Esophagus (tissue), 2 donors: ENCODE measurements around the gene RANBP1. TPM values are rescaled to one million over a fixed set of nuclear protein-coding genes. Genes with fewer than 3 reads are reported as not detected.

Source experiments
- H3K27ac ChIP-seq, 2 donors: one replicate each; pipeline ENCODE4 v1.5.1; 2013; ENCODE audit warnings: low read depth in 2 of 2, mild to moderate bottlenecking in 2 of 2, inconsistent platforms in 1 of 2, low read length in 1 of 2, moderate library complexity in 1 of 2
- H3K27me3 ChIP-seq, 2 donors: one replicate each; pipeline ENCODE4 v1.6.1; 2013; ENCODE audit warnings: low read length in 2 of 2, control low read depth in 1 of 2, mild to moderate bottlenecking in 1 of 2; ENCODE audit not compliant: insufficient read depth in 2 of 2, control insufficient read depth in 1 of 2
- H3K36me3 ChIP-seq, 2 donors: one replicate each; pipeline ENCODE4 v1.6.1; 2013; ENCODE audit warnings: low read length in 1 of 2; ENCODE audit not compliant: control insufficient read depth in 2 of 2, insufficient read depth in 2 of 2
- H3K4me1 ChIP-seq, 2 donors: one replicate each; pipeline ENCODE4 v1.6.1; 2013; ENCODE audit warnings: low read length in 1 of 2; ENCODE audit not compliant: control insufficient read depth in 2 of 2, insufficient read depth in 2 of 2
- H3K4me3 ChIP-seq, 2 donors: one replicate each; pipeline ENCODE4 v1.5.1; 2013; ENCODE audit warnings: low read length in 2 of 2, mild to moderate bottlenecking in 2 of 2, low read depth in 1 of 2, moderate library complexity in 1 of 2
- H3K9me3 ChIP-seq, 2 donors: one replicate each; pipeline ENCODE4 v1.6.1; 2013; ENCODE audit warnings: mild to moderate bottlenecking in 2 of 2, low read depth in 1 of 2, low read length in 1 of 2, moderate library complexity in 1 of 2; ENCODE audit not compliant: control insufficient read depth in 2 of 2, insufficient read depth in 1 of 2
- WGBS, 2 donors: extraction: QIAGEN DNeasy Blood & Tissue Kit; methylation state at CpG; one replicate each; pipeline ENCODE4 v1.1.7; 2013; 5-methylcytosine and 5-hydroxymethylcytosine counted together
- polyA plus RNA-seq, 2 donors: library from polyadenylated mRNA; stranded (reverse); fragments of 200-250 nt; gene quantifications; one replicate each; pipeline ENCODE4 v1.2.3, GENCODE V29; 2013
- donor health status: healthy with polysubstance abuse.
- donor health status: Bipolar disorder and iron deficiency.

Gene RANBP1
- polyA plus RNA-seq, 2 donors = 49.2 to 136 TPM

GRCh38 chr22:20141186-20142077, 25.5 kb downstream of the RANBP1 start:
- no peak overlapping the region for H3K27ac ChIP-seq
- peaks cover 12 to 14% of the 10 kb centered on the region in 2 donors for H3K4me1 ChIP-seq
- H3K36me3 ChIP-seq = peaks cover 0 to 29% of the 10 kb centered on the region in 2 donors
- WGBS, 2 donors = 85 to 86% methylated on average over 22 of the region's 22 CpGs
- no peak overlapping the region for H3K4me3 ChIP-seq
- H3K9me3 ChIP-seq = no peaks in the 10 kb centered on the region
- H3K27me3 ChIP-seq = no peaks in the 10 kb centered on the region

DNA sequence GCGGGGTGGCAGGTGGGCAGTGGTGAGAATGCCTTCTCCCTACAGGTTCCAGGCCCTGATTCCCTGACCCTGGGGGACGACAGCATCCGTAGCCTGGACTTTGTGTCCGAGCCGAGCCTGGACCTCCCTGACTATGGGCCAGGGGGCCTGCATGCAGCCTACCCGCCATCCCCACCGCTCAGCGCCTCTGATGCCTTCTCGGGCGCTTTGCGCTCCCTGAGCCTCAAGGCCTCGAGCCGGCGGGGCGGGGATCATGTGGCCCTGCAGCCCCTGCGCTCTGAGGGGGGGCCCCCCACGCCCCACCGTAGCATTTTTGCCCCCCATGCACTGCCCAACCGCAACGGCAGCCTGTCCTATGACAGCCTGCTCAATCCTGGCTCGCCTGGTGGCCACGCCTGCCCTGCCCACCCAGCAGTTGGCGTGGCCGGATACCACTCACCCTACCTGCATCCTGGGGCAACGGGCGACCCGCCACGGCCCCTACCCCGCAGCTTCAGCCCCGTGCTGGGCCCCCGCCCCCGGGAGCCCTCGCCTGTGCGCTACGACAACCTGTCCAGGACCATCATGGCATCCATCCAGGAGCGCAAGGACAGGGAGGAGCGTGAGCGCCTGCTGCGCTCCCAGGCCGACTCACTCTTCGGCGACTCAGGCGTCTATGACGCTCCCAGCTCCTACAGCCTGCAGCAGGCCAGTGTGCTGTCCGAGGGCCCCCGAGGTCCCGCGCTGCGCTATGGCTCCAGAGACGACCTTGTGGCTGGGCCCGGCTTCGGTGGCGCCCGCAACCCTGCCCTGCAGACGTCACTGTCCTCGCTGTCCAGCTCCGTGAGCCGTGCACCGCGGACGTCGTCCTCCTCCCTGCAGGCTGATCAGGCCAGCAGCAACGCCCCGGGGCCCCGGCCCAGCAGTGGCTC, 27.1 kb downstream of the RANBP1 start:
- H3K4me3 ChIP-seq = no peak overlapping the region
- H3K36me3 ChIP-seq = peaks cover 0 to 29% of the 10 kb centered on the region in 2 donors
- H3K4me1 ChIP-seq = peaks cover 2 to 3% of the 10 kb centered on the region in 2 donors
- H3K9me3 ChIP-seq = no peaks in the 10 kb centered on the region
- no peaks in the 10 kb centered on the region for H3K27me3 ChIP-seq
- 86 to 89% methylated on average over 61 to 65 of the region's 65 CpGs for WGBS, 2 donors
- H3K27ac ChIP-seq = no peak overlapping the region

- 81 to 82% methylated on average over 19 of the region's 19 CpGs for WGBS, 2 donors
- H3K9me3 ChIP-seq = no peaks in the 10 kb centered on the region
- H3K27me3 ChIP-seq = no peaks in the 10 kb centered on the region
- no peak overlapping the region for H3K27ac ChIP-seq
- no peak overlapping the region for H3K4me3 ChIP-seq
- H3K4me1 ChIP-seq = no peaks in the 10 kb centered on the region
- H3K36me3 ChIP-seq = peaks cover 0 to 29% of the 10 kb centered on the region in 2 donors
These were observed 28.2 kb downstream of the RANBP1 start for GRCh38 chr22:20143883-20144665.

DNA sequence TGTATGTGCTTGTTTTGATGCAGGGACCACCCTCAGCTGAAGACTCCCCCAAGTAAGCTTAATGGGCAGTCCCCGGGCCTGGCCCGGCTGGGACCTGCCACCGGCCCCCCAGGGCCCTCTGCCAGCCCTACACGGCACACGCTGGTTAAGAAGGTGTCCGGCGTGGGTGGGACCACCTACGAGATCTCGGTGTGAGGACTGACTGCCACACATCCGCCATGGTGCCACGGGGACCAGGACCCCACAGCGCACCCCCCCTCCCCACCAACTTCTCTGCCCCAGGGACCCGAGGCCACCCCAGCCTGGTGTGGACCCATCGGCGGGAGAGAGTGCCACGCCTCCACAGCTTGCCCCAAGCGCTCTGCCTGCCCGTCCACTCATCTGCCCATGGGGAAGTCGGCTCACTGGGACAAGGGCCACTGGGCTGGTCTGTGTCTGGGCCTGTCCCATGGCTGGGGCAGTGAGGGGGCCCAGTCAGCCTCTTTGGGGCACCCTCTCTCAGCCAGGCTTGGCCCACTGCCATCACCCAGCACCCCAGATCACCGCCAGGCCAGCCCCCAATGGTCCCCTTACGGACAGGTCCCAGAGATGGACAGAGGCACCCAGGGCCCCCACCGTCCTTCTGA, 29.4 kb downstream of the RANBP1 start:
- Histone ChIP-seq H3K9me3 (no peaks in the 10 kb centered on the region), H3K36me3 (peaks cover 0 to 21% of the 10 kb centered on the region in 2 donors), H3K4me1 (no peaks in the 10 kb centered on the region), H3K4me3 (no peak overlapping the region), H3K27ac (no peak overlapping the region), H3K27me3 (no peaks in the 10 kb centered on the region)
- 84 to 88% methylated on average over 18 to 22 of the region's 22 CpGs for WGBS, 2 donors

DNA sequence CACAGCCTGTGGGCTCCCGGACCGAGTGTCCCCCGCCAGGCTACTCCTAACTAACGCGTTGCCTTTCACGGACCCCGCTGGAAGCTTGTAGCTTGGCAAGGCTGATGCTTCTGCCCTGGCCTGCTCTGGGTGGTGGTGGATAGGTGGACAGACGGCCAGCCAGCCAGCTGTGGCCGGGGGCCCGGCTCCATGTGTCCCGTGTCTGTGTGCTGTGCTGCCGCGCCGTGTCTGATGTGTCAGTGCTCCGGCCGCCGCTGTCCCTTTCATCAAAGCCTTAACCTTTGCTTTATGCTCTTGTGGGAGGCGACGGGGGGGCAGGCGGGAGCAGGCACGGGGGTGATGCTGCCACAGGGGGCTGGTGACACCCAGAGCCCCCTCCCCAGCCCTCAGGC, 29.9 kb downstream of the RANBP1 start:
- Histone ChIP-seq H3K27me3 (no peaks in the 10 kb centered on the region), H3K36me3 (peaks cover 0 to 21% of the 10 kb centered on the region in 2 donors), H3K27ac (no peak overlapping the region), H3K4me1 (no peaks in the 10 kb centered on the region), H3K4me3 (no peak overlapping the region), H3K9me3 (no peaks in the 10 kb centered on the region)
- WGBS, 2 donors = 90% methylated on average over 21 of the region's 21 CpGs

DNA sequence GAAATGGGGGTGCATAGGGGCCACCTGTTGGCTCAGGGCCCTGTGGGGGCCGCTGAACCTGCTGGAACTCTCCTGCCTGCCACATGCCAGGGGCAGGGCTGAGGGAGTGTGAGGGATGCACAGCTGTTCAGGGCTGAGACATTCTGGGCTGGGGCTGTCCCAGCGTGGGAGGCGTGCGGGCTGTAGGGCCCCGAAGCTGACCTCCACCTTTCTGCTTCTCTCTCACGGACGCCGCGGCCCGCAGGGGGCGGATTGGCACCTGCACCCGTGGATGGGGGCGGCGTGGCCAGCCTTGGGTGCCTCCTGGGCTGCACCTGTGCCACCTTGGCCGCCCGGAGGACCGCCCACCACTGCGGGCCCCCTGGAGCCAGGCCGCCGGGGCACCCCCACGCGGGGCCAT, 30.9 kb downstream of the RANBP1 start:
- Histone ChIP-seq H3K4me3 (no peak overlapping the region), H3K36me3 (peaks cover 0 to 21% of the 10 kb centered on the region in 2 donors), H3K27me3 (no peaks in the 10 kb centered on the region), H3K27ac (no peak overlapping the region), H3K4me1 (no peaks in the 10 kb centered on the region), H3K9me3 (no peaks in the 10 kb centered on the region)
- 80 to 82% methylated on average over 21 to 22 of the region's 22 CpGs for WGBS, 2 donors

DNA sequence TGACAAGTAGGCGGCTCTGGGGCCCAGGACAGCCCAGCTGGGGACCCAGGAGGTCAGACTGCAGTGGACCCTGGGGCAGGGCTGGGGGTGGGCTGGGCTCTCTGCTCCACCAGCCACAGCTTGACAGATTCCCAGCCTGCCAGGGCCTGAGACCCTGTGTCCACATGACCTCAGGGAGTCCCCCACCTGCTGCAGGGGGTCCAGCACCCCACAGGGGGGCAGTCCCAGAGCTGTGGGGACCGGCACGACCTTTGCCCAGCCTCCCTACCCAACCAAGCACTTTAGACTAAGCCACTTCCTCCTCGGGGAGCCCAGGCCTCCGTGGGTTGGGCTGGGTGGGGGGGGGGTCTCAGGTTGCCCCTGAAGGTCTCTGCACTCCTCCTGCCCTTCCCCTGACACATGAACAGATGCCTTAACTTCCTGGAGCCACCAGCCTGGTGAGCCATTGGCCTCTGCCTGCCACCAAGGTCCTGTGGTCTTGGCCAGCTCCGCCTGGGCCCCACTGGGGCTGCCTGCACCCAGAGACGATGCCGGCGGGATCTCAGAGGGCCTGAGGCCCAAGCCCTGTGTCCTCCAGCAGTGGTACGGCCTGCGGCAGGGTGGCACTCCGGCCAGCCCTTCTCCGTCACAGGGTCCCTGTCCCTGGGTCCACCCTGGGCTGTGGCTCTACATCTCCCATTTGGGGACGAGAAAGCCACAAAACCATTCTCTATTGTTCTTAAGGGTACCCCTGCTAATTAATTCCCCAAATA, 31.5 kb downstream of the RANBP1 start:
- WGBS, 2 donors = 72 to 79% methylated on average over 14 of the region's 14 CpGs
- peaks cover 0 to 21% of the 10 kb centered on the region in 2 donors for H3K36me3 ChIP-seq

GRCh38 chr22:20148414-20148813, 32.5 kb downstream of the RANBP1 start:
- Histone ChIP-seq H3K27me3 (no peaks in the 10 kb centered on the region), H3K4me1 (no peaks in the 10 kb centered on the region), H3K4me3 (no peak overlapping the region), H3K36me3 (peaks cover 0 to 16% of the 10 kb centered on the region in 2 donors), H3K27ac (no peak overlapping the region), H3K9me3 (no peaks in the 10 kb centered on the region)
- WGBS, 2 donors = 80 to 86% methylated on average over 12 to 18 of the region's 18 CpGs

More for the DNA sequence above, 31.5 kb downstream of the RANBP1 start:
- Histone ChIP-seq H3K27ac (no peak overlapping the region), H3K9me3 (no peaks in the 10 kb centered on the region), H3K4me1 (no peaks in the 10 kb centered on the region), H3K4me3 (no peak overlapping the region), H3K27me3 (no peaks in the 10 kb centered on the region)
